ENCODE measurements around the gene SH3BGRL3. TPM values are rescaled to one million over a fixed set of nuclear protein-coding genes. Genes with fewer than 3 reads are reported as not detected.

The SH3BGRL3 gene
- total and polyA plus RNA-seq, 2 experiments from 2014 or later: 30.9 to 370 TPM

- H3K4me1 Mint-ChIP-seq: peaks cover 26% of the 10 kb centered on the region
- no peak; the same call in 2 of the 3 replicates for ATAC-seq
- Histone ChIP-seq H2AFZ (0 out of 2 replicates have a peak overlapping the region, but pooled peaks have one; percentile 23), H3K79me2 (replicated peaks; ENCODE audit: insufficient read depth) (no peaks in the 10 kb centered on the region), H3K4me2 (no peak overlapping the region), H3K9me2 (ENCODE audit: insufficient read depth) (no peaks in the 10 kb centered on the region), H3K27me3 (ENCODE audit: insufficient read depth) (no peaks in the 10 kb centered on the region), H3K4me3 (no peak overlapping the region), H3F3A (replicated peaks; ENCODE audit: low read depth) (no peaks in the 10 kb centered on the region), H3K4me1 (ENCODE audit: insufficient read depth) (peaks cover 4% of the 10 kb centered on the region; the same call in 1 of the 2 replicates), H3K27ac (ENCODE audit: low read depth) (no peak overlapping the region), H4K20me1 (replicated peaks; ENCODE audit: insufficient read depth) (no peaks in the 10 kb centered on the region), H3K36me3 (ENCODE audit: insufficient read depth) (no peaks in the 10 kb centered on the region)
- no peak for TF ChIP-seq POLR2AphosphoS5 (IDR thresholded peaks at IDR 0.05; ENCODE audit: low read depth)
- TF ChIP-seq CREB1 (CRISPR knock-in tag; IDR thresholded peaks at IDR 0.05; ENCODE audit: low read depth): no peak
- TF ChIP-seq EZH2 (IDR thresholded peaks at IDR 0.05; ENCODE audit: low read depth, unreplicated experiment): no peak
- TF ChIP-seq NANOG (IDR thresholded peaks at IDR 0.05; ENCODE audit: borderline replicate concordance): no peak
- TF ChIP-seq ZNF462 (CRISPR knock-in tag; IDR thresholded peaks at IDR 0.05): no peak
- no peak for TF ChIP-seq REST (IDR thresholded peaks at IDR 0.05; ENCODE audit: unreplicated experiment)
- TF ChIP-seq, protein P1, sequence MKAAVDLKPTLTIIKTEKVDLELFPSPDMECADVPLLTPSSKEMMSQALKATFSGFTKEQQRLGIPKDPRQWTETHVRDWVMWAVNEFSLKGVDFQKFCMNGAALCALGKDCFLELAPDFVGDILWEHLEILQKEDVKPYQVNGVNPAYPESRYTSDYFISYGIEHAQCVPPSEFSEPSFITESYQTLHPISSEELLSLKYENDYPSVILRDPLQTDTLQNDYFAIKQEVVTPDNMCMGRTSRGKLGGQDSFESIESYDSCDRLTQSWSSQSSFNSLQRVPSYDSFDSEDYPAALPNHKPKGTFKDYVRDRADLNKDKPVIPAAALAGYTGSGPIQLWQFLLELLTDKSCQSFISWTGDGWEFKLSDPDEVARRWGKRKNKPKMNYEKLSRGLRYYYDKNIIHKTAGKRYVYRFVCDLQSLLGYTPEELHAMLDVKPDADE (IDR thresholded peaks at IDR 0.05): no peak
- no peak for TF ChIP-seq CTCF (conservative IDR thresholded peaks at IDR 0.05; ENCODE audit: low read depth in 2 of 2)
- TF ChIP-seq EZH2phosphoT487 (IDR thresholded peaks at IDR 0.05; ENCODE audit: unreplicated experiment): no peak
- TF ChIP-seq STAT1 (IDR thresholded peaks at IDR 0.05; ENCODE audit: unreplicated experiment): no peak
- TF ChIP-seq JUNB (IDR thresholded peaks at IDR 0.05; ENCODE audit: unreplicated experiment): no peak
- no peak overlapping the region for H3K4me3 Mint-ChIP-seq
- H3K27me3 Mint-ChIP-seq (ENCODE audit: insufficient read depth, low read depth, poor library complexity): peaks cover 3% of the 10 kb centered on the region
- no peak overlapping the region for H3K27ac Mint-ChIP-seq
- no peak for DNase-seq (ENCODE audit: low spot score)
- no peaks in the 10 kb centered on the region for H3K9me3 Mint-ChIP-seq
- H3K36me3 Mint-ChIP-seq (ENCODE audit: low read depth): no peaks in the 10 kb centered on the region; the same call in 2 of the 3 replicates
Measured at GRCh38 chr1:26291433-26291832, 11.5 kb downstream of the SH3BGRL3 start.

All from GM23338 (cell line).